ENCODE results near the gene DYNC1H1. TPM values are rescaled to one million over a fixed set of nuclear protein-coding genes. Genes with fewer than 3 reads are reported as not detected.
A peak's percentile ranks its signal among the peaks of the same experiment; 100 is the strongest.
"Not testable (repeated sequence)": the region's sequence is repeated elsewhere in the genome, so short reads cannot be mapped to it uniquely, and the experiment has no call there.

DYNC1H1 gene
- total and polyA plus RNA-seq, 2 experiments from 2014 or later = 158 to 434 TPM

DNA sequence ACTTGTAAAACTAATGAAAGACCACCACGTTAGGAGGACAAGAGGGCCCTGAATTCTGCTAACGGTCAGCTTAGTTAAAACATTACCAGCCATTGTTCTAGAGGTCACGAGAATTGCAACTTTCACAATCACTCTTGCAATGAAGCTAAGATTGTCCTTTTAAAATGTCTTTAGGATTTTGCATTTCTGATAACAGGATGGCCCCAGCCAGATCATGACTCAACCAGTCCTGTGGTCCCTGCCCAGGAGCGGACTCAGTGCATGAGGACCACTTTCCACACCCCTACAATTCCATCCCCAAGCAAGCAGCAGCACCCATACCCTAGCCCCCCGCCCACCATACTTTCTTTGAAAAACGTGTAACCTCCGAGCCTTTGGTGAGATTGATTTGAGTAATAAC lies 93.8 kb downstream of the DYNC1H1 start:
- Histone ChIP-seq H3K4me3 (no peak overlapping the region), H3K4me1 (ENCODE audit: low read depth) (no peaks in the 10 kb centered on the region), H3K27ac (no peak overlapping the region), H3K9me3 (ENCODE audit: low read depth) (no peaks in the 10 kb centered on the region), H3K27me3 (no peaks in the 10 kb centered on the region), H3K36me3 (no peaks in the 10 kb centered on the region)
- TF ChIP-seq, protein P1, sequence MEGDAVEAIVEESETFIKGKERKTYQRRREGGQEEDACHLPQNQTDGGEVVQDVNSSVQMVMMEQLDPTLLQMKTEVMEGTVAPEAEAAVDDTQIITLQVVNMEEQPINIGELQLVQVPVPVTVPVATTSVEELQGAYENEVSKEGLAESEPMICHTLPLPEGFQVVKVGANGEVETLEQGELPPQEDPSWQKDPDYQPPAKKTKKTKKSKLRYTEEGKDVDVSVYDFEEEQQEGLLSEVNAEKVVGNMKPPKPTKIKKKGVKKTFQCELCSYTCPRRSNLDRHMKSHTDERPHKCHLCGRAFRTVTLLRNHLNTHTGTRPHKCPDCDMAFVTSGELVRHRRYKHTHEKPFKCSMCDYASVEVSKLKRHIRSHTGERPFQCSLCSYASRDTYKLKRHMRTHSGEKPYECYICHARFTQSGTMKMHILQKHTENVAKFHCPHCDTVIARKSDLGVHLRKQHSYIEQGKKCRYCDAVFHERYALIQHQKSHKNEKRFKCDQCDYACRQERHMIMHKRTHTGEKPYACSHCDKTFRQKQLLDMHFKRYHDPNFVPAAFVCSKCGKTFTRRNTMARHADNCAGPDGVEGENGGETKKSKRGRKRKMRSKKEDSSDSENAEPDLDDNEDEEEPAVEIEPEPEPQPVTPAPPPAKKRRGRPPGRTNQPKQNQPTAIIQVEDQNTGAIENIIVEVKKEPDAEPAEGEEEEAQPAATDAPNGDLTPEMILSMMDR (IDR thresholded peaks at IDR 0.05; ENCODE audit: low read depth, low read length) = no peak
- DNase-seq (ENCODE audit: low read depth in 1 of 2, low spot score in 1 of 2) = peak in 1 of 2 donors; percentile 58

GRCh38 chr14:102058961-102059360 lies 94.6 kb downstream of the DYNC1H1 start:
- Histone ChIP-seq H3K9me3 (ENCODE audit: low read depth) (no peaks in the 10 kb centered on the region), H3K27me3 (no peaks in the 10 kb centered on the region), H3K27ac (no peak overlapping the region), H3K4me3 (no peak overlapping the region), H3K36me3 (no peaks in the 10 kb centered on the region), H3K4me1 (ENCODE audit: low read depth) (peaks cover 4% of the 10 kb centered on the region)
- TF ChIP-seq, protein P1 (IDR thresholded peaks at IDR 0.05; ENCODE audit: low read depth, low read length) = no peak
- no peak for DNase-seq (ENCODE audit: low read depth in 1 of 2, low spot score in 1 of 2)

GRCh38 chr14:102063109-102063807 lies 98.9 kb downstream of the DYNC1H1 start:
- H3K4me3 ChIP-seq = no peak overlapping the region
- no peaks in the 10 kb centered on the region for H3K9me3 ChIP-seq (ENCODE audit: low read depth)
- peak; percentile 74 to 94 for DNase-seq (ENCODE audit: low read depth in 1 of 2, low spot score in 1 of 2)
- H3K4me1 ChIP-seq (ENCODE audit: low read depth) = peaks cover 4% of the 10 kb centered on the region
- TF ChIP-seq, protein P1 (IDR thresholded peaks at IDR 0.05; ENCODE audit: low read depth, low read length) = peak; percentile 56
- H3K27me3 ChIP-seq = no peaks in the 10 kb centered on the region
- H3K36me3 ChIP-seq = no peaks in the 10 kb centered on the region
- no peak overlapping the region for H3K27ac ChIP-seq

- Histone ChIP-seq H3K36me3 (no peaks in the 10 kb centered on the region), H3K27ac (no peak overlapping the region), H3K4me1 (ENCODE audit: low read depth) (peaks cover 4% of the 10 kb centered on the region), H3K4me3 (no peak overlapping the region), H3K9me3 (ENCODE audit: low read depth) (no peaks in the 10 kb centered on the region), H3K27me3 (no peaks in the 10 kb centered on the region)
- DNase-seq (ENCODE audit: low read depth in 1 of 2, low spot score in 1 of 2) = no peak
- TF ChIP-seq, protein P1 (IDR thresholded peaks at IDR 0.05; ENCODE audit: low read depth, low read length) = no peak
Observed at GRCh38 chr14:102063808-102064429, 99.5 kb downstream of the DYNC1H1 start.

DNA sequence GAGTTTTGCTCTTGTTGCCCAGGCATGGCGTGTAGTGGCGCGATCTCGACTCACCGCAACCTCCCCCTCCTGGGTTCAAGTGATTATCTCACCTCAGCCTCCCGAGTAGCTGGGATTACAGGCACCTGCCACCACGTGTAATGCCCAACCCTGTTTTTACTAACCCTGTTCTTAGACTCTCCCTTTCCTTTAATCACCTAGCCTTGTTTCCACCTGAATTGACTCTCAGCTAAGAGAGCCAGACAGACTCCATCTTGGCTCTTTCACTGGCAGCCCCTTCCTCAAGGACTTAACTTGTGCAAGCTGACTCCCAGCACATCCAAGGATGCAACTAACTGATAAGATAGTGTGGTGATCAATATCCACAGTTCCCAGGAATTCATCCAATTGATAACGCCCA lies 100.2 kb downstream of the DYNC1H1 start:
- not testable (repeated sequence) for H3K27ac ChIP-seq; H3K4me3 ChIP-seq; H3K4me1 ChIP-seq (ENCODE audit: low read depth); H3K27me3 ChIP-seq; DNase-seq (ENCODE audit: low read depth in 1 of 2, low spot score in 1 of 2); H3K36me3 ChIP-seq; H3K9me3 ChIP-seq (ENCODE audit: low read depth)

DNA sequence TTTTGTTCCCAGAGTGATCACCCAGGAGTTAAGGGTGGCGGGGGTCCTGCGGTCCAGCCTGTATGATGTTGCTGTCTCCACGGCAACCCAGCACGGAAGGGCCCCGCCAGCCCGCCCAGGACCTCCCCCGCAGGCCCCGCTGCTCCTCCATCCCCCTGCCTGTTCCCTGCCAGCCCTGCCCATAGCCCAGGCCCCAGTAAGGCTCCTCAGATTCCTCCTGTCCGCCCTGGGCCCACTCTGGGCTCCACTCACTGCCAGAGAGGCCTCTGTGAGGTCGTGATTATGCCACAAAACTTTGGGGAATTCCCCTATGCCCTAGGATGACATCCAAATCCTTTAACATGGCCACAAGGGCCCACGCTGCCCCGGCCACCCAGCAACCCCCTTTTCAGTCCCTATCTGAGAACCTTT lies 101.7 kb downstream of the DYNC1H1 start:
- no peak overlapping the region for H3K4me3 ChIP-seq
- no peaks in the 10 kb centered on the region for H3K27me3 ChIP-seq
- DNase-seq (ENCODE audit: low read depth in 1 of 2, low spot score in 1 of 2) = no peak
- no peaks in the 10 kb centered on the region for H3K9me3 ChIP-seq (ENCODE audit: low read depth)
- TF ChIP-seq, protein P1 (IDR thresholded peaks at IDR 0.05; ENCODE audit: low read depth, low read length) = no peak
- H3K4me1 ChIP-seq (ENCODE audit: low read depth) = peaks cover 4% of the 10 kb centered on the region
- no peaks in the 10 kb centered on the region for H3K36me3 ChIP-seq
- no peak overlapping the region for H3K27ac ChIP-seq
